Fibroblast of the conjunctiva (primary cell): Measurements from ENCODE around the gene IQSEC3.

Experiments
- DNase-seq: peaks from one replicate; pipeline ENCODE4 v3.0.0-alpha.2; 2010; ENCODE audit warnings: low read depth

Gene IQSEC3

GRCh38 chr12:197911-198695 is 131.5 kb downstream of the IQSEC3 start:
- DNase-seq, result no peak

DNA sequence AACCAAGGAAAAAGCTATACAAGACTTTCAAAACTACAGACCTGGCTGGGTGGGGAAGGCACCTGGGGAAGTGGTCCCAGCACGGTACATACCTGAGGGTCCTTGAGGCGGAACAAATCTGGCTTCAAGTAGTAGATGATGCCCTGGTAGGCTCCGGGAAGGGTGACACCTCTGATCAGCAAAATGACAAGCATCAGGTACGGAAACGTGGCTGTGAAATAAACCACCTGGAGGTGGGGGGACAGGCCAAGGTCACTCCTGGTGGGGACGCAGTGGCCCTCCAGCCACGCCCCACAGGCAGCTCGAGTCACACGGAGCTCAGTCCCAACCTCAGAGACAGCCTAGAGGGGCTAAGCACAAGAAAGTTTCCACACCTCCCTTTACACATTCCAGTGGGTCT is 132.1 kb downstream of the IQSEC3 start:
- no peak for DNase-seq

- DNase-seq, result no peak
Observed at GRCh38 chr12:201361-201760, 134.8 kb downstream of the IQSEC3 start.

DNA sequence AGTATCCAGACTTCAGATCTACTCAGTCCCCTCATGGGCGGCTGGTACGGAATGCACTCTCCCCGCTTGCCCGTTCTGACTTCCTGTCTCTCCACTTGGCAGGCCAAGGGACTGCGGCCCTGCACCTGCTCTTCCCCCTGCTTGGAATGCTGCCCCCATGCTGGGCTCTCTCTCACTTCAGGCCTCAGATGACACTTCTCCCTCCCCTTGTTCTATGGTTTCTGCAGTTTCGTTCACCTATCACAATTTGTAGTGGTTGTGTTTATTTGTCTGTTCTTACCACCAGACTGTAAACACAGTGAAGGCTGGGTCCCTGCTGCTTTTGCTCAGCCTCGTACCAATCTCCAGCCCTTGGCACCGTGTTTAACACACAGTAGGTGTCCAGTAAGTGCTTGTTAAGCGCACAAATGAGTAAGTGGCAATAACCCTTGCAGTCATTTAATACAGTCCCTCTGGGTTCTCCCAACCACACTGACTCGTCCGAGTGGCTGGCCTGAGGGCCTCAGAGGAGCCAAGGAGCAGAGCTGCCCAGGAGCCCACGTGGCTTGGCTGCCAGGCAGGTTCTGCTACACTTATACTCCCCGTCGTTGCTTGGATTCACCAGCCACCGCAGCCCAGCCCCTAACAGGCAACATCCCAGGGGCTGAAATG is 135.6 kb downstream of the IQSEC3 start:
- DNase-seq, result no peak

DNA sequence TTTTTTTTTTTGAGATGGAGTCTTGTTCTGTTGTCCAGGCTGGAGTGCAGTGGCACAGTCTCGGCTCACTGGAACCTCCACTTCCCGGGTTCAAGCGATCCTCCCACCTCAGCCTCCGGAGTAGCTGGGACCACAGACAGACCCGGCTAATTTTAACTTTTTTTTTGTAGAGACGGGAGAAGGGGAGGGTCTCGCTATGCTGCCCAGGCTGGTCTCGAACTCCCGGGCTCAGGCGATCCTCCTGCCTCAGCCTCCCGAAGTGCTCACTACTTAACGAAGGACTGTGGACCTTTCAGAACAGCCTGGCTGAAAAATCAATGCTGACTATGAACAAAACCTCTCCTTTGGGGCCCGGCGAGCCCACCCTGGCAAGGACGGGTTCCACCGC is 136.5 kb downstream of the IQSEC3 start:
- no peak for DNase-seq

DNA sequence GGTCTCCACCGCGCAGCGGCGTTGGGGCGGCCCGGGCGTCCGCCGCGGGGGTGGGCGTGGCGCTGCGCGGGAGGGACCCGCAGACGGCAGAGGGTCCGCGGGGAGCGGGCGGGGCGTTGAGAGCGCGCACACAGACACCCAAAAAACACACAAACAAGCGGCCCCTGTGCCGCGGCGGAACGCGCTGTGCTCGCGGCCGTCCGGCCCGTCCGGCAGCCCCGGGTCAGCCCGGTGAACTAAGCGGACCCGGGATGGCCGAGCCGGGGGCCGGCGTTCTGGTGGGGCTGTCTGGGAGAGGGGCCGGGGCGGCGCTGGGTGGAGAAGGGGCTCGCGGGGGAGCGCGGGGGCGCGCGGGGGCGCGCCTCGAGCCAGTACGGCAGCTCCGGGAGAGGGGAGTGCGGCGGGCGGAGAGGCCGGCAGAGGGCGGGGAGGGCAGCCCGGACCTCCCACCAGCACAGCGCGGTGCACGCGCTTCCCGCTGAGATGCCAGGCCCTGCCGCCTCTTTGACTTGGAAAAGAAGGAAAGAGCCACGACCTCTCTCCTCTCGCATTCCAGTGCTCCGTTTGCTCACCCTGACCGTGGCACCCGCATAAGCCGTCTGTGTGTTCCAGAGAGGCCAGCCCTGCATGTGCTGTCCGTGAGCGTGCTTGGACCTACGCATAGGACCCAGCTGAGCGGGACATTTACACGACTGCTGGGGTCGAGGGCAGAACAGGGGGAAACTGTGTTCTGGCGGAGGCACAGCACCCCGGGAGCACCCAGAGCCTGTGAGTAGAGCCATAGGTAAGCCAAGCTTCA is 137.1 kb downstream of the IQSEC3 start:
- no peak for DNase-seq

- DNase-seq, result no peak
Observed at GRCh38 chr12:204261-204678, 137.7 kb downstream of the IQSEC3 start.

DNA sequence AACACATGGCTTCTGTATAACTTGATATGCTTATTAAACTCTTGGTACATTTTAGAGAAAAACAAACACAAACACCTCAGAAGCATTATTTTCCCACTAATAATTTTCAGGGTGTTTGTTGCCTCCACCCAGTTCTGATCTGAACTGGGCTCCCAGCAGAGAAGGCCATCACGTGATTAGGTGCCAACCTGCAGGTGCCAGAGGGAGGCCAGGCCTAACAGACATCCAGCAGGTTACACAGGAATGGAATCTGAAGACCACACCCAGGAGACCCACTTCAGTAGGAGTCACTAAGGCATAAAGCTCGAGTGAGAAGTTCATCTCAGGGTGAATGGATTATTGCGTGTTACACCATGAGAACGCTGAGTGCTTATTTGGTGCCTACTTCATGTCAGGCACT is 138.5 kb downstream of the IQSEC3 start:
- DNase-seq, result no peak

- no peak for DNase-seq
Observed at GRCh38 chr12:206746-207440, 140.3 kb downstream of the IQSEC3 start.

GRCh38 chr12:207804-208203 is 141.2 kb downstream of the IQSEC3 start:
- DNase-seq, result no peak

- DNase-seq, result no peak
Observed at GRCh38 chr12:208813-209212, 142.2 kb downstream of the IQSEC3 start.

DNA sequence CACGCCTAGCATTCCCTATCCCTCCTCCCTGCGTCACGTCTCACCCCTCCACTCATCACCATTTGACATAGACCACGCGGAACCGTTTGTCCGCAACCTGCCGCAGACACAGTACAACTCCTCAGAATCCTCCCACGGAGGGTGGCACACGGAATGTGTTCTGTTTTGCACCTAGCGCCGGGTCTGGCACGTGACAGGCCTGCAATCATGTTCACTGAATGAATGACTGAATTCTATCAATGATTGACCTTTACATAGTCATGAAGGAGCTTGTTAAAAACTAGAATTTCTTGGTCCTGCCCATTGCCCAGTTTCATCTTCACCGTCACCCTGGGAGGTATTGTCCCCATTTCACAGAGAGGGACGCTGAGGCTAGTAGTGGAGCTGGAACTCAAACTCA is 142.7 kb downstream of the IQSEC3 start:
- no peak for DNase-seq

DNA sequence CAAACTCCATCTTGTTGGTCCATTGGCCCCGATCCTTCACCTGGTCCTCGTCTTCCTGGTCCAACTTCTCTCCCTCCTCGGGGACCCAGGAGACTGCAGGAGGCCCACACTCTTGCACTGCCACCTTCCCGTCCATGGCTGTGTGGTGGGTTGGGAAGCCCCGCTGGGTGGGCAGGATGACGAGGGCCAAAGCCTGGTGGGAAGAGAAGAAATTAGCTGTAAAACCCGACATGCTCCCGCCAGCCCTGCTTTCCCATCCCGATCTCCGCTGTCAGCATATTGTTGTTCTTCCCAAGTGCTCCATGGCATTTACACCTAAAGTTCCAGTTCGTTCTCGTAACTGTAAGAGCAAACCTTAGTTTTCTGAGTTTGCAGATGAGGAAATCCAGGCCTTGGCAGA is 143.3 kb downstream of the IQSEC3 start:
- no peak for DNase-seq

DNA sequence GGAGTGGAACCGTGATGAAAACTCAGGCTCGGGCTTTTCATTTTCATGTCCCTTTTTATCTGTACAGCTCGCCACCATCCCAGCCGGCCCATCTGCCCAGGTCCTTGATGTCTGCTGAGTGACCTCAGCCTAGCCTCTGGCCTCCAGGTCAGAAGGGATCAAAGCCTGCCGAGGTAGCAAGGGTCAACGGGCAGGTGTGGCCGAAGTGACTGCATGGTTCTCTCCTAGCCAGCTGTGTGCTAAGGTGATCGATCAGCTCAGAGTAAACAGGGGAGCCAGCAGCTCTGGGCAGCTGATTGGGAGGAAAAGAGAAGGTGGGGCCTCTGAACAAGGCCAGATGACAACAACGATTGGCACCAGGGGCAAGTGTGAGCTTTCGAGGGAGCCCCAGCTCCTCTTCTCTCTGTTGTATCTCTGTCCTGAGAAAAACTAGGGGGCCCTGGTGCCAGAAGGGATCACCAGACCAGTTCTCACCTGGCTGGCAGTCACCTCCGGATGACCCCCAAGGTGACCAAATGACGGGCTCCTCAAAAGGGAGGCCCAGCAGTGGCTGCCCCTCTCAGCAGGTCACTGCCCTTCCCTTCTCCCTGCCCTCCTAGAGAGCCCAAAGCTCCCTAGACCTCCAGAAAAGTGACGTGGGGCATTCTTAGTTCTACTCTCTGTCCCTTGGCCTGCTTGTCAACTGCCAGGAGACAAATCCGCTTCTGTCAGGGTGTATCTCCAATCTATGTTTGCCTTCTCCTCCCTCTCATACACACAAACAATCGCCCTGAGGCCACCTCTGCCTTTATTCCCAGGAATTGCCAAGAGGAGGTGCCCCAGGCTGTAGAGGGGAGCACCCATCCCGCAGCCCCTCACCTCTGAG is 143.9 kb downstream of the IQSEC3 start:
- no peak for DNase-seq

- DNase-seq, result no peak
Observed at GRCh38 chr12:211142-211465, 144.5 kb downstream of the IQSEC3 start.

DNA sequence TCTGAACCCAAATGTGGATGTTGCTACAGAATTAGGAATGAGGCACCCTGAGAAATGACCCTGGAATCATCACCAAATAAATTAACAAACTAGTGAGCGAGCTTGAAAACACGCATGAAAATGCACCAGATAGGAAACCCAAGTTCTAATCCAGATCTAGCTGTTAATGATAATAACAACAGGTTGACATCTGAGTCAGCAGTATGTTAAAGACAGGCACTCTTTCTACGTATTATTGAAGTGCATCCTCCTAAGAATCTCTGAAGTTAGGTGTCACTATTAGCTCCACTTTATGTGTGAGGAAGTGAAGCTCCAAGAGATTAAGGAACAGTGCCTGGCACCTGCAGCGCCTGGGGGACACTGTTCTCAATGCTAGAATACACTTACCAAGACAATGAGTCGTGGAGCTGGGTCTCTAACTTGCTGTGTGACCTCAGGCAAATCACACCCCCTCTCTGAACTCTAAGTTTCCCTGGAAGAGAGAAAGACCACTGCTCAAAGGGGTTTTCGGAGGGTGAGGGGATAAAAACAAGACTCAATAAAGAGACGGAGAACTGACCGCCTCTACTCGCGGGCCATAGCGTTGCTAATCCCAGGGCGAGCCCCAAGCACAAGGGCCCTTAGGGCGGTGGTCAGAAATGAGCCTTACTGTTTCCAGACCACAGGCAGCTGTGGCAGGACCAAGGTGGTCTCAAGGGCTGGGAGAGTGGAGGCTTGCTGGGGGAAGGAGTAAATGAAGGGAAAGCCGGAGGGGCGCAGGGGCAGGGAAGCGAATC is 145.3 kb downstream of the IQSEC3 start:
- no peak for DNase-seq

DNA sequence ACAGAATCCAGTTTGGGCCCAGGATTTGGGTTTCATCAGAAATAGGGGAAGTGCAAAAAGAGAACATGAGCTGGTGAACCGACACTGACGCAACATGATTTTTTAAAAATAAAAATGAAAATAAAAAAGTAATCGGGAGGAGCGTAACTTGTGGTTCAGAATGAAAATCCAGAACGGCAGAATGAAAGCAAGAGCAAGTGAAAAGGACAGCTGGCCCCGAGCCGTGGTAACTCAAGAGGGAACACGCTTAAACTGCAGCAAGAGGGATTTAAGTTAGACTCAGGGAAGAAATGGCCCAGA is 145.8 kb downstream of the IQSEC3 start:
- DNase-seq, result no peak

DNA sequence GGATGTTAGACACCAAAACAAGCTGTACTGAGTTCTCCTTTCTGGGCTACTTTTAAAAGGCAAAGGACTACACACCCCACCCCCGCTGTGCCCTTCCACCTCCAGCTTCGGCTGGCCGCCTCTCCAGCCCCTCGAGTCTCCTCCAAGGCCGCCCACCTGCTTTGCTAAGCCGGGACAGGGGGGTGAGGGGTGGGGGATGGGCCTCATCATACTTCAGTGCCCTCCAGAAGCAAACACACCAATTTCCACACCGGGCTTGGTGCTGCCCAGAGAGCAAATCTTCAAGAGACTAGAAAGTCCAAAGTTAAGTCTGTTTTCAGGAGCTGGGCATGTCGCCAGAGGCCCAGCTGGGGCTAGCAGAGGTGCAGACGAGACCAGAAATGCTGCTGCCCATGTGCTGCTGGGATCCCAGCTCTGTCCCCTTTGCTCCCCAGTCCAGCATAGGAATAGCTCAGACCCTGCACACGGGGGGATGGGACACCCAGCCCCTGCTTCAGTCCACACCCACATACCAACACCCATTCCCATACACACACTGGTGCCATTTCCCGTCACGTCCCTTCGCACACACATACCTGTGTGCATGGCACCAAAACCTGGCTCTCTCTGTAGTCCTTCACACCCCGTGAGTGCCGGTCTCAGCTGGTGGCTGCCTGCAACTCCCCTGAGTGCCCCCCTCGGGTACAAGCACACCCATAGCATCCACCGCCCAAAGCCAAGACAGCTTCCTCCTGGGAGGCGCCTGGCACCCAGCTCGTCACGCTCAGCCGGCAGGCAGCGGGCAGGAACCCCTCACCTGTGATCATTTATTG is 146.4 kb downstream of the IQSEC3 start:
- no peak for DNase-seq

DNA sequence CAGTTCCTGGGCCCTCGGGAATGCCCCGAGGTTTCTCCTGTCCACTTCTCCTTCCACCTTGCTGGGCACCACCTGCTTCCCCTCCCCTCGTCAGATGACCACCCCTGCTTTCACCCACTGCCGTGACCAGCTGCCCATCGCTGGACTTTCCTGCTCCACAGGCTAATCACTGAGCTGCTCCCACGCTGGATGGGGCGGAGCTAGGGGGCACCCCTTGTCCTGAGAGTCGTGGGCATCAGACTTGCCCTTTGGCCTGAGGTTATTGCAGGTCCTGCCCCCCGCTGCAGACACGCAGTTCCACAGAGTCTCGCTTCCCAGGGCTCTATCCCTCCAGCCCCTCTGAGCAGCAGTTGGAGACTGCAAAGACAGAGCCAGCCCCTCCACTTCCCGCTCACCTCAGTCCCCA is 147.0 kb downstream of the IQSEC3 start:
- no peak for DNase-seq
